HG02840 (cell line): Measurements from ENCODE around the gene KLK4.

Experiments
- ATAC-seq: cut with Tn5 transposase; IDR thresholded peaks from one replicate; pipeline ENCODE4 v1.9.1; 2021; ENCODE audit warnings: mild to moderate bottlenecking, moderate library complexity, moderate number of reproducible peaks; ENCODE audit not compliant: unreplicated experiment, low FRiP score

The KLK4 gene

GRCh38 chr19:50911206-50912101 lies at the start of gene KLK4:
KLK4 (minus strand) TSS chr19:50911395; CDS start chr19:50910738, 657 bp downstream.
- no peak for ATAC-seq

DNA sequence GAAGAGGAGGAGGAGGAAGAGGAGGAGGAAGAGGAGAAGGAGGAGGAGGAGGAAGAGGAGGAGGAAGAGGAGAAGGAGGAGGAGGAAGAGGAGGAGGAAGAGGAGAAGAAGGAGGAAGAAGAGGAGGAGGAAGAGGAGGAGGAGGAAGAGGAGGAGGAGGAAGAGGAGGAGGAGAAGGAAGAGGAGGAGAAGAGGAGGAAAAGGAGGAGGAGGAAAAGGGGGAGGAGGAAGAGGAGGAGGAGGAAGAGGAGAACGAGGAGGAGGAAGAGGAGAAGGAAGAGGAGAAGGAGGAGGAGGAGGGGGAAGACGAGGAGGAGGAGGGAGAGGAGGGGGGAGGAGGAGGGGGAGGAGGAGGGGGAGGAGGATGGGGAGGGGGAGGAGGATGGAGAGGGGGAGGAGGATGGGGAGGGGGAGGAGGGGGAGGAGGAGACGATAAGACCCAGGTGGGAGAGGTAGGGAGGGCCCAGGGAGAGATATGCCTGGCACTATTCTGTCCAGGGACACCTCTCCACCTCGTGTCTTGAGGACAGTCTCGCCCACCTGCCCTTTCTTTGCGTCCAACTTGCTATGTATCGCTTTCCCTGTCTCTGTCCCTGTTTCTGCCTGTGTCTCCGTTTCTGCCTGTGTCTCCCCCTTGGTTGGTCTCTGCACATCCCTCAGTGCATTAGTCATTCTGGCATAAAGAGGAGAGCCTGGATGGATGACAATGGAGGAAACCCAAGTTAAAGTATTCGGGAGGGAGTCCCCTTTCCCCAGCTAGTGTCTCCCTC lies 48.7 kb upstream of the KLK4 start:
- ATAC-seq = no peak

DNA sequence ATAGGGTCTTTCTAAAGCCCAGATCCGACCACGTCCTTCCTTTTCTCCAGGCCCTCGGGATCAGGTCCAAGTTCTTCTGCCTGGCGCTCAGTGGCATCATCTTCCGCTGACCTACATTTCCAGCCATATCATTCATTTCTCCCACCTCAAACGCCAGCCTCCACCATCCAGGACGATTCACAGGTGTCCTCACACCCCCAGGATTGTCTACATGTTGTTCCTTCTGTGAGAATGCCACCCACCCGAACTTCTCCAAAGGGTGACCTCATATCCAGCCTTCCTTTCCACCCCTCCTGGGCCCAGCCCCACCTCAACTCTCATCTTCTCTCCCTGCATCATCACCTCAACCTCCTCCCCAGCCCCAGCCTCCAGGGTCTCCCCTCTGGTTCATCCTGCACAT lies 46.4 kb upstream of the KLK4 start:
- ATAC-seq = no peak

GRCh38 chr19:50952910-50953309 lies 41.7 kb upstream of the KLK4 start, which contains the start of gene KLK5:
KLK5 (minus strand) TSS chr19:50953038; CDS start chr19:50952657, 381 bp downstream.
- ATAC-seq = no peak

- ATAC-seq = no peak
These were observed 38.7 kb upstream of the KLK4 start for GRCh38 chr19:50949861-50950260.

- no peak for ATAC-seq
These were observed 35.9 kb upstream of the KLK4 start for GRCh38 chr19:50947123-50947522.

GRCh38 chr19:50944795-50945194 lies 33.6 kb upstream of the KLK4 start:
- no peak for ATAC-seq

DNA sequence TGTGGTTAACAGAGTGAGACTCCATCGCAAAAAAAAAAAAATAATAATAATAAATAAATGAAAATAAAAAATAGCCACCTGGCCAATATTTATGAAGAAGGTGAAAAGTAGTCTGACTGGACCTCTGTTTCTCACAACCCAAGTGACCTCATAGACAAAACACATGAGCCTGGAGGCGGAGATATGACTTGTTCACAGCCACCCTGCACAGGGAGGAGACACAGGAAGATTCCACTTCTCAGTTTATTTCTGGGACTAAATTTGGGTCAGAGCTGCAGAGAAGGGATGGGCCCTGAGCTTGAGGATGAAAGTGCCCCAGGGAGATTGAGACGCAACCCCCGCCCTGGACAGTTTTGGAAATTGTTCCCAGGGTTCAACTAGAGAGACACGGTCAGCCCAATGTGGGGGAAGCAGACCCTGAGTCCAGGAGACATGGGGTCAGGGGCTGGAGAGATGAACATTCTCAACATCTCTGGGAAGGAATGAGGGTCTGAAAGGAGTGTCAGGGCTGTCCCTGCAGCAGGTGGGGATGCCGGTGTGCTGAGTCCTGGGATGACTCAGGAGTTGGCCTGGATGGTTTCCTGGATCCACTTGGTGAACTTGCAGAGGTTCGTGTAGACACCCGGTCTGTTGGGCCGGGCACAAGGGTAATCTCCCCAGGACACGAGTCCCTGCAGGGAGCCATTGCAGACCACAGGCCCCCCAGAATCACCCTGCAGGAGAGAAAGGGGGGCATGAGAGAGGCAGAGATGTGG lies 32.1 kb upstream of the KLK4 start:
- ATAC-seq = no peak

- ATAC-seq = no peak
These were observed 28.4 kb upstream of the KLK4 start for GRCh38 chr19:50939596-50939995.

DNA sequence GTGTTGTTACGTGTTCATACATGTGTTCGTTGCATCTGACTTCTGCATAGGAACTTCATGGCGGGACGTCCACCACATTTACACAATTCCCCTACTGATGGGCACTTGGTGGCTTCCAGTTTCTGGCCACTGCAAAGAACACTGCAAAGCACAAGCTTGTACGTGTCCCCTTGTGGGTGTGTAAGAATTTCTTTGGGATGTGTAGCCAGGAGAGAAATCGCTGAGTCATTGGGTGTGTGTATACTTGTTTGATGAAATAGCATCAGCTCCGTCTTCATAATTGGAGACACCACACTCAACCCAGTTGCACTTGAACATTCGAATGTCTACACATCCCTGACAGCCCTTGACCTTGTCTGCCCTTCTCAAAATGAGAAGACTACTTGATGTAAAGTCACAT lies 22.4 kb upstream of the KLK4 start:
- ATAC-seq = no peak

DNA sequence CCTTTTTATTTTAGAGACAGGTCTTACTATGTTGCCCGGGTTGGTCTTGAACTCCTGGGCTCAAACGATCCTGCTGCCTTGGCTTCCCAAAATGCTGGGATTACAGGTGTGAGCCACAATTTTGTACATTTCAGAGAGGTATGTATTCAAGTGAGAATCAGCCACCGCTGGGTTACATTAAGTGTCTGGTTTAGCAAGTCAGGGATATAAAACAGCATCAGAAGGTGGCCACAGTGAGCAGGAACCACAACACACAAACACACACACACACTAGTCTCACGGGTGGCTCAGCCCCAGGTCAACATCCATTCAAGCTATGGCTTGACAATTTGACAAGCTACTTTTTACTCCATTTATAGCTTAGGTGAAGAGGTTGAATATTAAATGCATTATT lies 21.5 kb upstream of the KLK4 start:
- ATAC-seq = no peak

DNA sequence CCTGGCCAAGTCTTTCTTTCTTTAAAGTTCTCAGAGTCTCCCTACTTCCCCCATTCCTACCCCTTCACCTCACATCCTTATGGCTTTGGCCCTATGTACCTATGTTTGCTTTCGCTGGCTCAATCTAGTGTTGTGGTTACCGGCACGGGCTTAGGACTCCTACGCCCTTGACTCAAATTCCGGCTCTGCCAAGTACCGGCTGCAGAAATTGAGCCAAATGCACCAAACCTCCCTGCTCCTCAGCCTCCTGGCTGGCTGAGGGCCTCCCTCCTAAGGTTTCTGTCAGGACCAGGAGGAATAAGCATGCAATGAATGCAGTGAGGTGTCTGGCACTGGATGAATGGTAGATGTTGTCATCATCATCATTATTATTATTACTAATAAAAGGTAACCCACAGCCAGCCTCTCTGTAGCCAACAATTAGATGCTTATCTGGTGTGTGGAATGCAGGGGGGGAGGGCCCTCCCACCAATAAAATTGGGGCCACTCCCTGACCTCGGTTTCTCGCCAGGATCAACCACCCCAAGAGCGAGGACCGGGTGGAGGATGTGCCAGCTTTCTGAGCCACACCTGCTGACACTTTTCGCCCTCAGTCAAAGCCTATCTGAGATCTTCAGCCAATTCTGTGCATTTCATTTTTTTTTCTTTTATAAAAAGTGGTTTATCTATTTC lies 21.0 kb upstream of the KLK4 start:
- no peak for ATAC-seq

- ATAC-seq = no peak
These were observed 19.8 kb upstream of the KLK4 start for GRCh38 chr19:50931023-50931422.

DNA sequence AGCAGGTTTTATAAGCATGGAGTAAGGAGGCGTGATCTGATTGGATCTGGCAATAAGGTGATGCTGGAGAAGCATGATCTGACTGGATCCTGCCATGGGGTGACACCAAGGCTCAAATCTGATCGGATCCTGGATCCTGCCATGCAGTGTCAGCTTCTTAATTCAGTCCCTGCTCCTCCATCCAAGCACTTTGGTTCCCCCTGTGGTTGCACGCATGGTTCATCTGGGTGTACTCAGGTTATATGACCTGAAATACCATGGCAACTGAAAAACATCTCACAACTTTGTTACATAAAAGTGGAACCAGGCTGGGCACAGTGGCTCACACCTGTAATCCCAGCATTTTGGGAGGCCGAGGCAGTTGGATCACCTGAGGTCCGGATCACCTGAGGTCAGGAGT lies 17.6 kb upstream of the KLK4 start:
- ATAC-seq = no peak

DNA sequence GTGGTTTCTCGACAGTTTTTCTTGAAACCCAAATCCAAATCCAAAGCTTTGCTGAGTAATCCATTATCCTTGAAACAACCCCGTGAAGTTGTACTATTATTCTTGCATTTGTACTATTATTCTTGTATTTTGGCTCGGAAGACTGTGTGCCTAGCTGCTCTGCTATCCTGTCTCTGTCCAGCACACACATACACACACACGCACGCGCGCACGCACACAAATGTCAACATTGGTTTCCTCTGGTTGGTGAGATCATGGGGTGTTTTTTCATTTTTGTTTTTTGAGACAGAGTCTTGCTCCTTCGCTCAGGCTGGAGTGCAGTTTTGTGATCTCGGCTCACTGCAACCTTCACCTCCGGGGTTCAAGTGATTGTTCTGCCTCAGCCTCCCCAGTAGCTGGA lies 14.9 kb upstream of the KLK4 start:
- no peak for ATAC-seq

DNA sequence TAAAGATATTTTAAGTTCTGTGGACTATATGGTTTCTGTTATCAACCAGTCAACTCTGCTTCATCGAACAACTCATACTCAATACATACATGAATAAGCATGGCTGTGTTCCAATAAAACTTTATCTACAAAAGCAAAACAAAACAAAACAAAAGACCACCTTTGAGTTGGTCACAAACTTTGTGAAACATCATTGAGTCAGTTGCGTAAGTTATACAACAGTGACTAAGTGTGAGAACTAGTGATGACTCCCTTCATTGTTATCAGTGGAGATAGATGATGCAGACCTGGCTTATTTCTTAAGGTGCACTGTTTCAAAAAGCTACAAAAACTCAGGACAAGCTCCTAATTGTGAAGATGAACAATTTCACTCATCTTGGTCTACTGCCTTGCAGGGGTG lies 14.5 kb upstream of the KLK4 start:
- ATAC-seq = no peak

GRCh38 chr19:50924586-50924985 lies 13.4 kb upstream of the KLK4 start:
- ATAC-seq = no peak

- ATAC-seq = no peak
These were observed 11.2 kb upstream of the KLK4 start for GRCh38 chr19:50922317-50922853.

- ATAC-seq = no peak
These were observed 10.5 kb upstream of the KLK4 start for GRCh38 chr19:50921426-50922316.
